PC-3 (cell line): ENCODE data around the gene MAGEA12.

Experiments
- CTCF ChIP-seq: fragments of 300-600 bp; sonication (generic); conservative IDR thresholded peaks from 2 replicates; pipeline ENCODE4 v1.5.1; 2017; ENCODE audit warnings: antibody characterized with exemption, low read depth, mild to moderate bottlenecking, low read length
- EZH2phosphoT487 ChIP-seq: fragments of 300-600 bp; sonication (generic); IDR thresholded peaks from 2 replicates; pipeline ENCODE4 v1.6.1; 2018; ENCODE audit warnings: mild to moderate bottlenecking, antibody characterized with exemption, low read length, borderline replicate concordance

GRCh38 chrX:152735101-152735500 is 1.5 kb downstream of the MAGEA12 start:
- TF ChIP-seq CTCF (no peak), EZH2phosphoT487 (no peak)
